Measurements from ENCODE around the gene BTBD6.
A peak's percentile ranks its signal among the peaks of the same experiment; 100 is the strongest.
"Not testable (repeated sequence)": the region's sequence is repeated elsewhere in the genome, so short reads cannot be mapped to it uniquely, and the experiment has no call there.

BTBD6 gene

DNA sequence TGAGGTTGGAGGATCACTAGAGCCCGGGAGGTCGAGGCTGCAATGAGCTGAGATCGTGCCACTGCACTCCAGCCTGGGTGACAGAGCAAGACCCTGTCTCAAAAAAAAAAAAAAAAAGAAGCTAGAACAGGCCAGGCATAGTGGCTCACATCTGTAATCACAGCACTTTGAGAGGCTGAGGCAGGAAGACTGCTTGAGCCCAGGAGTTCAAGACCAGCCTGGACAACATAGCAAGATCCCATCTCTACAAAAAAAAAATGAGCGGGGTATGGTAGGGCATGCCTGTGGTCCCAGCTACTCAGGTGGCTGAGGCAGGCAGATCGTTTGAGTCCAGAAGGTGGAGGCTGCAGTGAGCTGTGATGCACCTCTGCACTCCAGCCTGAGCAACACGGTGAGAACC is 40.6 kb downstream of the BTBD6 start:
- not testable (repeated sequence) for H3K4me1 ChIP-seq (ENCODE audit: control insufficient read depth in 2 of 2, insufficient read depth in 2 of 2, low read length in 2 of 2); H3K4me3 ChIP-seq (ENCODE audit: low read length in 2 of 2); H3K9me3 ChIP-seq (ENCODE audit: control insufficient read depth in 2 of 2, low read length in 2 of 2); H3K36me3 ChIP-seq (ENCODE audit: control insufficient read depth in 2 of 2, insufficient read depth in 2 of 2, low read length in 2 of 2); H3K27me3 ChIP-seq (ENCODE audit: control insufficient read depth in 2 of 2, insufficient read depth in 2 of 2, low read length in 2 of 2); H3K27ac ChIP-seq (ENCODE audit: low read depth in 2 of 2, low read length in 2 of 2); H3K9ac ChIP-seq (ENCODE audit: low read depth in 1 of 2, low read length in 2 of 2)

DNA sequence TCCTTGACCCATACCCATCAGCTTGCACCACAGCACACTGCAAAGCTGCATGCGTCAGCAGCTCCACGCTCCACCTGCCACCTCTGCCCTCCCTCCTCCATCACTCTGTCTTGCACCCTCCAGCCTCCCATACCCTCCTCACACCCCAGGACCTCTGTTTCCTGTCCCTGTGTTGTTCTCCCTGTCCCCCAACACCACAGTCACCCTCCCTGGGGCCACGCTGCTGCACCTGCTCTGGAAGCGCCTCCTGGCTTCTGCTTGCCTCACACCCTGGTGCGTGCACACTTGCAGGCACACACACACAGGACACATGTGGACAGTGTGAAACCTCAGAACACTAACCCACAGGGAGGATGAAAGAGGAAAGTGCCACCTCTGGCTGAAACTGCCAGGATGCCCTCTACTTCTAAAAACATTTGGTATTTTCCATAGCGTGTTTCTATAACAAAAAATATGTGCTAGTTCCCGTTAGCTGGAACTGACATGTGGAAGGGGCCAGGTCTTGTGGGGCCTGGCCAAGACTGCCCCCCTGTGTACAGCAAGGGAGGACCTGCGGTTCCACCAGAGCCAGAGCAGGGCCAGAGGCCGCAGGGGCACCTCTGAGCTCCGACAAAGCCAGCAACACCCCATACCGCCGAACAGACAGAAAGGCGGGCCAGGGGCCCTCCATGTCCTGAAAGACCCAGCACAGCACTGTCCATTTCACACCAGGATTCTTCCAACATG is 42.5 kb downstream of the BTBD6 start:
- peaks cover 0 to 5% of the 10 kb centered on the region in 2 donors for H3K4me1 ChIP-seq (ENCODE audit: control insufficient read depth in 2 of 2, insufficient read depth in 2 of 2, low read length in 2 of 2)
- H3K27me3 ChIP-seq (ENCODE audit: control insufficient read depth in 2 of 2, insufficient read depth in 2 of 2, low read length in 2 of 2), result no peaks in the 10 kb centered on the region
- H3K9ac ChIP-seq (ENCODE audit: low read depth in 1 of 2, low read length in 2 of 2), result no peak overlapping the region
- no peaks in the 10 kb centered on the region for H3K36me3 ChIP-seq (ENCODE audit: control insufficient read depth in 2 of 2, insufficient read depth in 2 of 2, low read length in 2 of 2)
- H3K27ac ChIP-seq (ENCODE audit: low read depth in 2 of 2, low read length in 2 of 2), result no peak overlapping the region
- no peaks in the 10 kb centered on the region for H3K9me3 ChIP-seq (ENCODE audit: control insufficient read depth in 2 of 2, low read length in 2 of 2)
- no peak overlapping the region for H3K4me3 ChIP-seq (ENCODE audit: low read length in 2 of 2)

DNA sequence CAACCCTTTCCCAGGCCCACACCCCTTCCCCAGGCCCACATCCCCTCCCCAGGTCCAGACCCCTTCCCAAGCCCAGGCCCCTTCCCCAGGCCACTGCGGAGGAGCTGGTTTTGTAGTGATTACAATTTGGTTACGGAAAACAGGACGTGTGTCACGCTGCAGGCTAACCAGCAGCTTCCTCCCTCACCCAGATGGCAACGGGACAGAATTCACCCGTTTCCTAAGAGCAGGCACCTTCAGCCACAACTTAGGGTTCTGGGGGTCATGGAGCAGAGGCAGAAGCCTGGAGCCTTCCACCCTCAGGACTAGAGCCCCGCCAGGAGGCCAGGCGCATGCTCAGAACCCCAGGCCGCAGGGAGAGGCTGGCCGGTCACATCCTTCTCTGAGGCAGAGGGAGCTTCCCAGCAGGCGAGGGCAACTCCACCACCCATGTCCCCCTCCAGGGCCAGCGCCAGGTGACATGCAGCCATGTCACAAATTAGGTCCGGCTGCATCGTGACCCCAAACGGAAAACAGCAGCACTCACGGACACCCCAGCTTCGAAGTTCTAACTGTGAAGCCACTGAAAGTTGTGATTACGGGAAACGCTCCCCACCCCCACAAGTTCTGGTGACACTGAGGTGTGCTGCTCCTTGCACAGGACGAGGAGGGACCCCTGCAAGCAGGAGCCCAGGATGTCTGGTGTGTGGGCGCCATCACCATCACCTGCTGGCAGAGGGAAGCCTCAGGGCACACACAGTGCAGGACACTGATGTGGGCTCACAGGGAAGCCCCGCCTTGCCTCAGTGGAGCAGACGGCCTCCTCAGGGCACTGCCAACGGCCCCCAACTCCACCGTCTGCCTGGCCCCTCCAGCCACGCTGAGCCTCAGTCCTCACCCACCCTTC is 44.7 kb downstream of the BTBD6 start:
- Histone ChIP-seq H3K9me3 (ENCODE audit: control insufficient read depth in 2 of 2, low read length in 2 of 2) (no peaks in the 10 kb centered on the region), H3K9ac (ENCODE audit: low read depth in 1 of 2, low read length in 2 of 2) (no peak overlapping the region), H3K4me1 (ENCODE audit: control insufficient read depth in 2 of 2, insufficient read depth in 2 of 2, low read length in 2 of 2) (peaks cover 0 to 5% of the 10 kb centered on the region in 2 donors), H3K36me3 (ENCODE audit: control insufficient read depth in 2 of 2, insufficient read depth in 2 of 2, low read length in 2 of 2) (no peaks in the 10 kb centered on the region), H3K27me3 (ENCODE audit: control insufficient read depth in 2 of 2, insufficient read depth in 2 of 2, low read length in 2 of 2) (no peaks in the 10 kb centered on the region), H3K4me3 (ENCODE audit: low read length in 2 of 2) (no peak overlapping the region), H3K27ac (ENCODE audit: low read depth in 2 of 2, low read length in 2 of 2) (no peak overlapping the region)

DNA sequence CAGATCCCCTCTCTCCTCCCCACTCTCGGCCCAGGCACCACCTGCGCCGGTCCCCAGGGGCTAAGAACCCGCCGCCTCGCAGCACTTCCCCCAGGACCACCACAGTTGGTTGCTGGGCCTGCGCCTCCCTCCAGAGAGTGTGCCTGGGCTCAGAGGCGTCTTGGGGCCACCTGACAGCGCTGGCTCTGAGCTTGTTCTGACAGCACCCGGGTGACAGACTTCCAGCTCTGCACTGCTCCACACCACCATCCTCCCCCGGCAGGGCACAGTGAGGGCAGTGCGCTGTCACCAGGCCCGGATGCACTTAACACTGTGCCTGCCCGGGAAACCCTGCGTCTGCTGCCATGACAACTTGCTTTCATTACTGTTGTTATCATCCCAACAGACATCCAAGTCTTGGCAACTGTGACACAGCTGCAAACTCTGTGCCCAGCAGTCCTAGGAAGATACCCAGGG is 45.8 kb downstream of the BTBD6 start:
- Histone ChIP-seq H3K9me3 (ENCODE audit: control insufficient read depth in 2 of 2, low read length in 2 of 2) (no peaks in the 10 kb centered on the region), H3K27me3 (ENCODE audit: control insufficient read depth in 2 of 2, insufficient read depth in 2 of 2, low read length in 2 of 2) (no peaks in the 10 kb centered on the region), H3K4me3 (ENCODE audit: low read length in 2 of 2) (no peak overlapping the region), H3K9ac (ENCODE audit: low read depth in 1 of 2, low read length in 2 of 2) (no peak overlapping the region), H3K4me1 (ENCODE audit: control insufficient read depth in 2 of 2, insufficient read depth in 2 of 2, low read length in 2 of 2) (peaks cover 0 to 5% of the 10 kb centered on the region in 2 donors), H3K36me3 (ENCODE audit: control insufficient read depth in 2 of 2, insufficient read depth in 2 of 2, low read length in 2 of 2) (no peaks in the 10 kb centered on the region), H3K27ac (ENCODE audit: low read depth in 2 of 2, low read length in 2 of 2) (no peak overlapping the region)

DNA sequence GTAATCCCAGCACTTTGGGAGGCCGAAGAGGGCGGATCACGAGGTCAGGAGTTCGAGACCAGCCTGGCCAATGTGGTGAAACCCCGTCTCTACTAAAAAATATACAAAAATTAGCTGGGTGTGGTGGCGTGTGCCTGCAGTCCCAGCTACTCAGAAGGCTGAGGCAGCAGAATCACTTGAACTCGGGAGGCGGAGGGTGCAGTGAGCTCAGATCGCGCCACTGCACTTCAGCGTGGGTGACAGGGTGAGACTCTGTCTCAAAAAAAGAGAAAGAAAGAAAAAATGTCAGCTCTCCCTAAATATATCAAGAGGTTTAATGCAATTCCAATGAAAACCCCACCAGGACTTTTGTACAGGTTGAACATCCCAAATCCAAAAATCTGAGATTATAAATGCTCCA is 49.0 kb downstream of the BTBD6 start:
- H3K4me1 ChIP-seq (ENCODE audit: control insufficient read depth in 2 of 2, insufficient read depth in 2 of 2, low read length in 2 of 2), result peaks cover 9 to 16% of the 10 kb centered on the region in 2 donors
- H3K9ac ChIP-seq (ENCODE audit: low read depth in 1 of 2, low read length in 2 of 2); H3K4me3 ChIP-seq (ENCODE audit: low read length in 2 of 2); H3K9me3 ChIP-seq (ENCODE audit: control insufficient read depth in 2 of 2, low read length in 2 of 2); H3K36me3 ChIP-seq (ENCODE audit: control insufficient read depth in 2 of 2, insufficient read depth in 2 of 2, low read length in 2 of 2); H3K27me3 ChIP-seq (ENCODE audit: control insufficient read depth in 2 of 2, insufficient read depth in 2 of 2, low read length in 2 of 2); H3K27ac ChIP-seq (ENCODE audit: low read depth in 2 of 2, low read length in 2 of 2): not testable (repeated sequence)

DNA sequence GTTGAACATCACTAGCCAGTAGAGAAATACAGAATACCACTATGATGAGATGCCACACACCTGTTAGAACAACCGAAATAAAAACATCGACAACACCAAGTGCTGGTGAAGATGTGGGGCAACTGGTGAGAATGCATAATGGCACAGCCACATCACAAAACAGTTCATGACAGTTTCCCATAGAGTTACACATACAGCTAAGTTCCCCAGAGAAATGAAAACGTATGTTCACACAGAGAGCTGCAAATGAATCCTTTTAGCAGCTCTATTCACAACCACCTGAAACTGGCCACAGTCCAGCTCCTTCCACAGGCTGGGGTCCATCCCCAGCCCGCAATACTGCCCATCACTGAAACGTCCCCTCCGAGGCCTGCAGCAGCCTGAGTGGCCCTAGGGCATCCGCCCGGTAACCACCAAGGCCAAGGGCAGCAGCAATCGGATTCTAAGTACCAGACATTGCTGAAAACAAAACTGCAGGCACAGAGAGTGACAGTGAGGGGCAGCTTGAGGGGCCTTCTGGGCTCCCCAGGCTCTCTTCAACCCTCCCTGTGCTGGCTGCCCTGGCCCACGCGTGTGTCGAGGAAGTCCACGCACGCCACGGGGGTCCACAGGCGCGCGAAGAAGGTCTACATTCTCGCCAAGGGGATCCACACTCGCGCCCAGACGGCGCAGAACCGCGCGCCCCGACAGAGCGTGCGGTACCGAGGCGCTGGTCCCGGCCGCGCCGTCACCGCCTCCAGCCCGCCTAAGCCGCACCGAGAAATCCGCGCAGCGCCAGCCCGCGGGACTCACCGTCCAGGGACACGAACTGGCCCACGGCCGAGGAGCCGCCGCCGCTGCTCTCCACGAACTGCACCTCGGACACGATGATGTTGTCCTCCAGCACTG is 51.6 kb downstream of the BTBD6 start:
- Histone ChIP-seq H3K4me1 (ENCODE audit: control insufficient read depth in 2 of 2, insufficient read depth in 2 of 2, low read length in 2 of 2) (peaks cover 14 to 17% of the 10 kb centered on the region in 2 donors), H3K36me3 (ENCODE audit: control insufficient read depth in 2 of 2, insufficient read depth in 2 of 2, low read length in 2 of 2) (no peaks in the 10 kb centered on the region), H3K27ac (ENCODE audit: low read depth in 2 of 2, low read length in 2 of 2) (peak overlapping the region; percentile 99 to 100), H3K9me3 (ENCODE audit: control insufficient read depth in 2 of 2, low read length in 2 of 2) (no peaks in the 10 kb centered on the region), H3K27me3 (ENCODE audit: control insufficient read depth in 2 of 2, insufficient read depth in 2 of 2, low read length in 2 of 2) (no peaks in the 10 kb centered on the region), H3K9ac (ENCODE audit: low read depth in 1 of 2, low read length in 2 of 2) (peak overlapping the region; percentile 83 to 92), H3K4me3 (ENCODE audit: low read length in 2 of 2) (peak overlapping the region; percentile 80 to 89)

Data from mucosa of rectum (tissue), 2 donors.